HepG2 (cell line): ENCODE data around the gene TJAP1. TPM values are rescaled to one million over a fixed set of nuclear protein-coding genes. Genes with fewer than 3 reads are reported as not detected.

Source experiments
- HCFC1 ChIP-seq: fragments of 150-350 bp; IDR thresholded peaks from 2 replicates; pipeline ENCODE4 v1.6.1; 2014; ENCODE audit warnings: low read depth, low read length
- HMG20A ChIP-seq: IDR thresholded peaks from 2 replicates; pipeline ENCODE4 v1.6.1; 2016; ENCODE audit warnings: borderline replicate concordance
- HNRNPK ChIP-seq: fragments of 200-400 bp; formaldehyde crosslinking; IDR thresholded peaks from 2 replicates; pipeline ENCODE4 v1.6.1; 2018; ENCODE audit warnings: low read length, low read depth, moderate library complexity, mild to moderate bottlenecking; ENCODE audit not compliant: poor library complexity, severe bottlenecking
- HNRNPLL ChIP-seq: fragments of 200-400 bp; formaldehyde crosslinking; IDR thresholded peaks from 2 replicates; pipeline ENCODE4 v1.6.1; 2017; ENCODE audit warnings: mild to moderate bottlenecking, low read depth, low read length; ENCODE audit not compliant: poor library complexity, severe bottlenecking
- MAZ ChIP-seq, 2 experiments: sonication (generic) in 1 of 2; formaldehyde crosslinking in 1 of 2; IDR thresholded peaks; 2 replicates each; pipeline versions ENCODE4 v1.5.0 to v1.6.1; 2012 to 2020; ENCODE audit warnings: low read depth in 2 of 2, mild to moderate bottlenecking in 2 of 2, borderline replicate concordance in 1 of 2, improper control_type of control experiment in 1 of 2, low read length in 1 of 2, missing genetic modification reagents in 1 of 2, moderate library complexity in 1 of 2
- MLLT10 ChIP-seq: sonication (generic); formaldehyde crosslinking; IDR thresholded peaks from 2 replicates; pipeline ENCODE4 v1.4.0; 2020; ENCODE audit warnings: missing genetic modification reagents
- MXD4 ChIP-seq: IDR thresholded peaks from 2 replicates; pipeline ENCODE4 v1.6.1; 2016; ENCODE audit warnings: mild to moderate bottlenecking, missing biosample characterization, missing genetic modification reagents
- POLR2A ChIP-seq, 2 experiments: IDR thresholded peaks; 2 replicates each; pipeline ENCODE4 v1.6.1; 2011; ENCODE audit warnings: low read depth in 2 of 2, low read length in 2 of 2, mild to moderate bottlenecking in 1 of 2, moderate library complexity in 1 of 2; ENCODE audit not compliant: insufficient read depth in 1 of 2
- SOX5 ChIP-seq: IDR thresholded peaks from 2 replicates; pipeline ENCODE4 v1.6.1; 2016; ENCODE audit warnings: borderline replicate concordance
- ZC3H13 ChIP-seq: sonication (generic); formaldehyde crosslinking; IDR thresholded peaks from 2 replicates; pipeline ENCODE4 v1.8.1; 2023; ENCODE audit warnings: mild to moderate bottlenecking, missing genetic modification reagents, moderate library complexity
- ZNF263 ChIP-seq: sonication (generic); formaldehyde crosslinking; IDR thresholded peaks from 2 replicates; pipeline ENCODE4 v1.4.0; 2020; ENCODE audit warnings: missing genetic modification reagents
- ZNF317 ChIP-seq: sonication (generic); formaldehyde crosslinking; IDR thresholded peaks from 2 replicates; pipeline ENCODE4 v1.5.0; 2020; ENCODE audit warnings: mild to moderate bottlenecking, missing genetic modification reagents
- ZNF350 ChIP-seq: sonication (generic); formaldehyde crosslinking; IDR thresholded peaks from 2 replicates; pipeline ENCODE4 v1.4.0; 2020; ENCODE audit warnings: mild to moderate bottlenecking, low read depth, missing genetic modification reagents, borderline replicate concordance
- ZNF772 ChIP-seq: sonication (generic); formaldehyde crosslinking; IDR thresholded peaks from 2 replicates; pipeline ENCODE4 v1.5.0; 2020; ENCODE audit warnings: mild to moderate bottlenecking, missing genetic modification reagents
- ZNF790 ChIP-seq: sonication (generic); formaldehyde crosslinking; IDR thresholded peaks from 2 replicates; pipeline ENCODE4 v1.8.0; 2022; ENCODE audit warnings: missing genetic modification reagents, mild to moderate bottlenecking, borderline replicate concordance
- ZNF891 ChIP-seq: sonication (generic); formaldehyde crosslinking; IDR thresholded peaks from 2 replicates; pipeline ENCODE4 v1.5.0; 2020; ENCODE audit warnings: mild to moderate bottlenecking, missing genetic modification reagents
- polyA plus RNA-seq, 8 experiments: library from polyadenylated mRNA; depleted of rRNA in 3 of 8; stranded (reverse) in 7 of 8; unstranded in 1 of 8; fragments of >200 nt; fragmentation: Illumina TruSeq in 4 of 8; extraction: Trizol in 4 of 8; gene quantifications; 2 replicates each; pipeline versions ENCODE4 v1.2.1 to v1.2.3, GENCODE V29; 2011 to 2016; ENCODE audit warnings: low read depth in 4 of 8, missing spikeins in 1 of 8, mixed read lengths in 1 of 8; ENCODE audit not compliant: insufficient read depth in 1 of 8
- total RNA-seq, 5 experiments: library from RNA; depleted of rRNA; stranded (reverse); fragments of >200 nt; fragmentation: Illumina TruSeq; extraction: Trizol; gene quantifications; 2 replicates each; pipeline ENCODE4 v1.2.3, GENCODE V29; 2016; ENCODE audit warnings: low read depth in 1 of 5
- TF ChIP-seq, protein P1 (sequence below): sonication (generic); formaldehyde crosslinking; IDR thresholded peaks from 2 replicates; pipeline ENCODE4 v1.9.0; 2022; ENCODE audit warnings: missing genetic modification reagents, mild to moderate bottlenecking, borderline replicate concordance
- TF ChIP-seq, protein P2 (sequence below): sonication (generic); formaldehyde crosslinking; conservative IDR thresholded peaks from 2 replicates; pipeline ENCODE4 v1.8.0; 2022; ENCODE audit warnings: mild to moderate bottlenecking, moderate library complexity, missing genetic modification reagents
- TF ChIP-seq, protein P3 (sequence below): sonication (generic); formaldehyde crosslinking; IDR thresholded peaks from 2 replicates; pipeline ENCODE4 v1.8.1; 2023; ENCODE audit warnings: missing genetic modification reagents, mild to moderate bottlenecking, borderline replicate concordance
- TF ChIP-seq, protein P4 (sequence below): sonication (generic); formaldehyde crosslinking; IDR thresholded peaks from 2 replicates; pipeline ENCODE4 v1.8.1; 2023; ENCODE audit warnings: mild to moderate bottlenecking, missing genetic modification reagents

Gene TJAP1
- total and polyA plus RNA-seq, 2 of the 13 experiments (the other 11 are each of a cell fraction or from before 2014, with no cell fraction given): 15.7 to 41.6 TPM

DNA sequence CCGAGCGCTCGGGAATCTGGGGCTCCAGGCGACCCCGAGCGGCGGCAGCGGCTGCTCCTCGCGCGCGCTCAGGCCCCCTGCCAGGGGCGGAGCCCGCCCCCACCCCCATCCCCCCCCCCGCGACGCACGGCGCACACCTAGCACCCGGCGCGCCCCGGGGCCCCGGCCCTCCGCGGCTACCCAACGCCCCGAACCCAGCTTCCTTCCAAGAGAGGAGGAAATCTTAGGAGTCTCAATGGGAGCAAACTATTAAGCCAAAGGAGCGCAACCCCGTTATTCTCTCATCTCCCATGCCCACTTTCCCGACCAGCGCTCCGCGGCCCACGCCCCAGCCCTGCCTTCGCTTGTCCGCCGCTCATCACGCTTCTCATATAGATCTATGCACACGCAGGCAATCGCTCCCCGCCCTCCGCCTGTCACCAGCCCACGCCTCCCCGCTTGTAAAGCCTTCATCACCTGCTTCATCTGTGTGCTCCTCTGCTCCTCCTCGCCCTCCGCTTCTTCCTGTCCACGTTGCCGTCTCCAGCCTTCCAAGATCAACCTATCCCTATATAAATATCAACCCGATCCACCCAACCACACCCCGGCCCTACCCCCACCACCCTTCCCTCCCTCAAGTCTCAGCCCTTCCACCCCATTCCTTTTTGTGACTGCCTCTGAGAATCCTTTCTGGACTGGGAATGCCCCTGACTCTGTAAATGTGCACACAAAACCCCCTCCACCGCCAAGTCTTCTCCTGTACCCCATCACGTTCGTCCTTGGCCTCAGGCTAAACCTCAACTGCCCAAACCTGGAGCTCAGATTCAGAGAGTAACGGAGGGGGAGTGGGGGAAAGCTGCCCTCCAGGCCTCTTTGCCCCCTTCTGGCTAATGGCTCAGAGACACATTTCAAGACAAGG is 21.6 kb upstream of the TJAP1 start, which contains the start of gene DLK2 (continued):
- TF ChIP-seq, protein P1, sequence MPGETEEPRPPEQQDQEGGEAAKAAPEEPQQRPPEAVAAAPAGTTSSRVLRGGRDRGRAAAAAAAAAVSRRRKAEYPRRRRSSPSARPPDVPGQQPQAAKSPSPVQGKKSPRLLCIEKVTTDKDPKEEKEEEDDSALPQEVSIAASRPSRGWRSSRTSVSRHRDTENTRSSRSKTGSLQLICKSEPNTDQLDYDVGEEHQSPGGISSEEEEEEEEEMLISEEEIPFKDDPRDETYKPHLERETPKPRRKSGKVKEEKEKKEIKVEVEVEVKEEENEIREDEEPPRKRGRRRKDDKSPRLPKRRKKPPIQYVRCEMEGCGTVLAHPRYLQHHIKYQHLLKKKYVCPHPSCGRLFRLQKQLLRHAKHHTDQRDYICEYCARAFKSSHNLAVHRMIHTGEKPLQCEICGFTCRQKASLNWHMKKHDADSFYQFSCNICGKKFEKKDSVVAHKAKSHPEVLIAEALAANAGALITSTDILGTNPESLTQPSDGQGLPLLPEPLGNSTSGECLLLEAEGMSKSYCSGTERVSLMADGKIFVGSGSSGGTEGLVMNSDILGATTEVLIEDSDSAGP (CRISPR knock-in tag): 0 out of 2 replicates have a peak, but pooled peaks have one; percentile 42
- TF ChIP-seq ZNF263 (CRISPR knock-in tag): peak; percentile 55
- peak; percentile 27 for TF ChIP-seq HNRNPLL
- TF ChIP-seq, protein P2, sequence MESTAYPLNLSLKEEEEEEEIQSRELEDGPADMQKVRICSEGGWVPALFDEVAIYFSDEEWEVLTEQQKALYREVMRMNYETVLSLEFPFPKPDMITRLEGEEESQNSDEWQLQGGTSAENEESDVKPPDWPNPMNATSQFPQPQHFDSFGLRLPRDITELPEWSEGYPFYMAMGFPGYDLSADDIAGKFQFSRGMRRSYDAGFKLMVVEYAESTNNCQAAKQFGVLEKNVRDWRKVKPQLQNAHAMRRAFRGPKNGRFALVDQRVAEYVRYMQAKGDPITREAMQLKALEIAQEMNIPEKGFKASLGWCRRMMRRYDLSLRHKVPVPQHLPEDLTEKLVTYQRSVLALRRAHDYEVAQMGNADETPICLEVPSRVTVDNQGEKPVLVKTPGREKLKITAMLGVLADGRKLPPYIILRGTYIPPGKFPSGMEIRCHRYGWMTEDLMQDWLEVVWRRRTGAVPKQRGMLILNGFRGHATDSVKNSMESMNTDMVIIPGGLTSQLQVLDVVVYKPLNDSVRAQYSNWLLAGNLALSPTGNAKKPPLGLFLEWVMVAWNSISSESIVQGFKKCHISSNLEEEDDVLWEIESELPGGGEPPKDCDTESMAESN: no peak
- 0 out of 2 replicates have a peak, but pooled peaks have one; percentile 53 for TF ChIP-seq ZNF350 (CRISPR knock-in tag)
- TF ChIP-seq SOX5 (CRISPR knock-in tag): 0 out of 2 replicates have a peak, but pooled peaks have one; percentile 17
- no peak for TF ChIP-seq MAZ (IDR thresholded peaks at IDR 0.05; ENCODE audit: borderline replicate concordance, low read depth, low read length)
- 0 out of 2 replicates have a peak, but pooled peaks have one; percentile 22 for TF ChIP-seq MAZ (CRISPR knock-in tag; IDR thresholded peaks at IDR 0.05; ENCODE audit: low read depth)
- no peak for TF ChIP-seq ZNF317 (CRISPR knock-in tag)
- TF ChIP-seq ZNF790 (CRISPR knock-in tag): 0 out of 2 replicates have a peak, but pooled peaks have one; percentile 8
- peak; percentile 22; the same call in 1 of the 2 replicates for TF ChIP-seq ZNF891
- no peak for TF ChIP-seq HMG20A (CRISPR knock-in tag)
- TF ChIP-seq, protein P3, sequence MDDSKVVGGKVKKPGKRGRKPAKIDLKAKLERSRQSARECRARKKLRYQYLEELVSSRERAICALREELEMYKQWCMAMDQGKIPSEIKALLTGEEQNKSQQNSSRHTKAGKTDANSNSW (CRISPR knock-in tag): no peak
- peak; percentile 21 for TF ChIP-seq HNRNPK
- no peak for TF ChIP-seq HCFC1
- peak; percentile 48; the same call in 1 of the 2 replicates for TF ChIP-seq MXD4 (CRISPR knock-in tag)
- peak; percentile 57; the same call in 1 of the 2 replicates for TF ChIP-seq ZC3H13
- no peak for TF ChIP-seq POLR2A (IDR thresholded peaks at IDR 0.05; ENCODE audit: insufficient read depth in 1 of 2, low read depth in 2 of 2, low read length in 2 of 2)
- TF ChIP-seq MLLT10: no peak
- TF ChIP-seq, protein P4, sequence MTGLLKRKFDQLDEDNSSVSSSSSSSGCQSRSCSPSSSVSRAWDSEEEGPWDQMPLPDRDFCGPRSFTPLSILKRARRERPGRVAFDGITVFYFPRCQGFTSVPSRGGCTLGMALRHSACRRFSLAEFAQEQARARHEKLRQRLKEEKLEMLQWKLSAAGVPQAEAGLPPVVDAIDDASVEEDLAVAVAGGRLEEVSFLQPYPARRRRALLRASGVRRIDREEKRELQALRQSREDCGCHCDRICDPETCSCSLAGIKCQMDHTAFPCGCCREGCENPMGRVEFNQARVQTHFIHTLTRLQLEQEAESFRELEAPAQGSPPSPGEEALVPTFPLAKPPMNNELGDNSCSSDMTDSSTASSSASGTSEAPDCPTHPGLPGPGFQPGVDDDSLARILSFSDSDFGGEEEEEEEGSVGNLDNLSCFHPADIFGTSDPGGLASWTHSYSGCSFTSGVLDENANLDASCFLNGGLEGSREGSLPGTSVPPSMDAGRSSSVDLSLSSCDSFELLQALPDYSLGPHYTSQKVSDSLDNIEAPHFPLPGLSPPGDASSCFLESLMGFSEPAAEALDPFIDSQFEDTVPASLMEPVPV (CRISPR knock-in tag): no peak
- TF ChIP-seq ZNF772: no peak
